Activated CD4-positive, alpha-beta T cell treated with anti-CD3 and anti-CD28 coated beads, Interleukin-2, Interleukin-6, amounts not matched to agents 100 ng/mL and 50 ng/mL, durations not matched to agents 16 hours and 8 hours (primary cell): Measurements from ENCODE around the gene CREB5.
"Not testable (repeated sequence)": the region's sequence is repeated elsewhere in the genome, so short reads cannot be mapped to it uniquely, and the experiment has no call there.

Source experiments
- DNase-seq: peaks from one replicate; pipeline ENCODE4 v3.0.0-alpha.2; 2020

CREB5 gene

GRCh38 chr7:28759475-28759971 is 347.2 kb downstream of the CREB5 start:
- no peak for DNase-seq

DNA sequence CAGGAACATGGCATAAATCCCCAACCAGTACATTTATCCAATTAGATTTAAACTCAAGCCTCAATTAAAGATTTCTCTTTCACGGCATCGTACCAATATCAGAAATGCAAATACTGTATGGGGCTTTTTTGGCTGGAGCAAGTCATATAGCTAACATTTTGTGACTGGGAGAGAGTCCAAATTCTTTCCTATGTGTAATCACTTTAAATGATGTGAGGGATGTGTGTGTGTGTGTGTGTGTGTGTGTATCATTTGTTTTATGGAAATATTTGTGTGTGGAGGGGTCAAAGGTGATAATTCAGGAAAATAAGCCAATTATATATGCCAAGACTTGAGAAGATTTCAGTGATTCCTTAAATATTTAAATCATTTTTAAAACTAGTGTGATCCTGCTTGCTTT is 349.2 kb downstream of the CREB5 start:
- DNase-seq, result no peak

DNA sequence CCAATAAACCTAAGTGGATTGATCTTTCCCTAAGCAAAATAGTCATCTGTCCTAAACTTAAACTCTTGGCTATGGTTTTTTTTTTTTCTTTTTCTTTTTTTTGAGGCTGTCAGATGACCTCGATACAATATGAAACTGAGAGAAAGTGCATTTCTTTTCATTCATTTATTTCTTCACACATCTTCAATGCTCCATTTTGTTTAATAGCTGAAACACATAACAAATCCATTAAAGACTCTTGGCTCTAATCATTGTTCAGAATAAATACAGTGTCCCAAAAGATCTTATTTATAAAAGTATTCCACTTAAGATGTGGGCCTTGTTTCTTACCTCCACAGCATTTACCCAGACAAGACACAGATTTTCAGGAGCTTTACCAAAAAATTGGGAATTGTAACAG is 350.3 kb downstream of the CREB5 start:
- DNase-seq, result no peak

DNA sequence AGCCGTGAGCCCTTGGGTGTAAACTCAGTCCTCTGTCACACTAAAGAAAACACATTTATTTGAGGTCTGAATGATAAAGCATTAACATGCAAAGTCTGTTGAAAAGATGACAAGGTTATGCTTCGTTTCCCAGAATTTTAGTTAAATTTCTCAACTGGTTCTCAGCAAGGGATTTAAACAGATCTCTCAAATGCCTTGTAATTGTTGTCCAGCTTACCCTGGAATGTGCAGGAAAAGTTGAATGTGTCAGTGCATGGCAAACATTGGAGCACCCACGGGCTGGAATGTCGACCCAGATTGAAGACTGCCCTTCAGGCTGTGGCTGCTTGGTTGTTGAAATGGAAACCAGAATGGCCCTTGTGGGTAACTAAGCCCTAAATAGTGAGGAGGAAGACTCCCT is 354.0 kb downstream of the CREB5 start:
- DNase-seq, result no peak

DNA sequence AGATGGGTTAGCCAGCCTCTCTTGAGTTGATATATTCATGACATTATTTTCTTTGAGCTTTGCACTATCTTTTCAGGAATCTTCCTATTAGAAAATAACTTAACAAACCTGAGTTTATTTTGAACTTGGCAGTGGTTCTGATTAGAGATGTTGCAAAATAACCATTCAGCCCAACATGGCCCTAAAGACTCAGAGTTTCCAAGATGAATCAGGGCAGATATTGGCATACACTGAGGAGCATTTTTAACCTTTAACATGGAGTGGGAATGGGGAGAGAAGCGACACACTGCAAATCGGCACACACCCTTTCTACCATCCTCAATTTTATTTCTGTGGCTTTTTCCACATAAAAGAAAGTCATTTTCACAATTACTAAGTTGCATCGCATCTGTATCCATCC is 355.0 kb downstream of the CREB5 start:
- DNase-seq, result no peak

- no peak for DNase-seq
Observed at GRCh38 chr7:28768577-28769147, 356.3 kb downstream of the CREB5 start.

DNA sequence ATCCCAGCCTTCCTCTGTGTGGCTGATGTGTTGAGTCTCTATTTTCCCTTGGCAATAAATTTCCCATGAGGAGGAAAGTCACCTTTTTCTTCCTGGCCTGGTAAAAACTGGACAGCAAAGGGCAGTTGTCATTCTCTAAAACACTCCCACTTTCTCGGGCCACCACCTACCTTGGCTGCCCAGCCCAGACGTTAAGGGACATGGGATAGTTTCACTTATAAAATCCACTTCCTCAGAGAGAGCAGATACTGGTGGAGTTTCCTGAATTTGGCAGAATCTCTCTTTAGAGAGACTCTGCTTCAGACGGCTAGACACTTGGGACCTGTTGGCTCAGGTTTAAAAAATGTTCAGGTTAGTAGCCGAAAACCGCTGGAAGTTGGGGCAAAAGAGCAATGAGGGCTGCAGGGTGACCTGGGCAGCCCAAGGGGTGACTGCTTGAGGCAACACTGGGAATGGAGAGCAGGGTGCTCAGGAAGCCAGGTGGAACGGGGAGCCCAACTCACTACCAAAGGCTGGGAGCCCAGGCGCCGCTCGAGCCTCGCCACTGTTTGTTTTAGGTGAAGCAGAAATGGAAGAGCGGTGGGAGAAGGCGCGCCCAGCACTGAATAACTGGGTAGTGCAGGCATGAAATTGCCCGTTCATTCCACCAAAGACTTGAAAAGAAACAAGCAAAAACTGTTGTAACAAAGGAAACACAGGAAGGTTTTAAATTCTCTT is 359.7 kb downstream of the CREB5 start:
- no peak for DNase-seq

DNA sequence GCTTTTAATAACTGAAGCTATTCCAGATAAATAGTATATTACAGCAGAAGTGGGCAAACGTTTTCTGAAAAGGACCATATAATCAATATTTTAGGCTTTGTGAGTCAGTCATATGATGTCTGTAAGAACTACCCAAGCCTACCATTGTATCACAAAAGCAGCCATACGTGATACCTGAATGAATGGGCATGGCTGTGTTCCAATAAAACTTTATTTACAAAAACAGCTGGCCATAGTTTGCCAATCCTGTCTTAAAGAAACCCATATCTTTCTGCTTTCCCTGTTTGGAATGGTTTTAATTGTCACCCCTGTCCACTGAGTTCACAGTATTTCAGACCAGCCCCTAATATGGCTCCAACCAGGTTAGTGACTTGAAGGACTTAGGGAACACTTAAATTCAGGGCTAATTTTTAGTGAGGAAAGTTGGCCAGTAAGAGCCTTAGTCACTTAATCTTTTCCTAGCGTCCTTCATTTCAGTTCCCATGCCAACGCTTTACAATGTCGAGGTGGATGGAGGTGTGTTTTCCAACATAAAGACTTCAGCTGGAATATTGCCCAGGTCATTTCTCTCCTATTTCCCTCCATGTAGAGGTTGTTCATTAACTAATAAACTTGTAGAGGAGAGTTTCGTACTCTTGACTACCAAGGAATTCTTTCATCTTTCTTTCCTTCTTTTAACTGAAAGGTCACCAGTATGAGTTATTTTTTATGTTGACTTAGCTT is 361.3 kb downstream of the CREB5 start:
- DNase-seq, result no peak

DNA sequence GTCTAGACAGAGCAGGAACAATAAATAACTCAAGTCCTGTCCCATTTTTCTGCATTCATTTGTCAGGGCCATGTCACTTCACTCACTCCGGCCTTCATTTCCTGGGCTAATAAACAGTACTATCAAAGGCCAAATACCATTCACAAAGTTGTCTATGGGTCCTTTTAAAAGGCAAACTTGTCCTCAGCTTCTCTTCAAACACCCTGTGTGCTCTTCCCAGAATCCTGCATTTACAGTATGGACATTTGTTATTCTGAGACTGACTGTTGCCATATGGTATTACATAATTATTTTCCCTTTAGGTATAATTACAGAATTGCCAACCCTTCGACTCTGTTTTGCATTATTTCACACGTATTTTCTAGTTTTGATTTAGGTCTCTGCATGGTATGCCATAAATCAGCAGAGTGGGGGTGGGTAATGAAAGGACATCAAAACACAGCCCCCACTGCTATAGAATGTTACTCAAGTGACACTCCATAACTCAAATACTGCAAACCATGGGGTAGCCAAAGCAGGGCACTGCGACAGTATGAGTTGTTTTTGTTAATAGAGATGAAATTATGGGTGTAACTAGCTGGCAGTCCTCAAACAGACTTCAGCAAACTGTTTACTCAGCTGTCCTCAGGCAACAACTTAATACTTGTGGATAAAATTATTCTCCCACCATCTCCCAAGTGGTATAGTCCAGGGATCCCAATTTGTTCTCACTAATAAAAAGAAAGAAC is 362.1 kb downstream of the CREB5 start:
- no peak for DNase-seq

DNA sequence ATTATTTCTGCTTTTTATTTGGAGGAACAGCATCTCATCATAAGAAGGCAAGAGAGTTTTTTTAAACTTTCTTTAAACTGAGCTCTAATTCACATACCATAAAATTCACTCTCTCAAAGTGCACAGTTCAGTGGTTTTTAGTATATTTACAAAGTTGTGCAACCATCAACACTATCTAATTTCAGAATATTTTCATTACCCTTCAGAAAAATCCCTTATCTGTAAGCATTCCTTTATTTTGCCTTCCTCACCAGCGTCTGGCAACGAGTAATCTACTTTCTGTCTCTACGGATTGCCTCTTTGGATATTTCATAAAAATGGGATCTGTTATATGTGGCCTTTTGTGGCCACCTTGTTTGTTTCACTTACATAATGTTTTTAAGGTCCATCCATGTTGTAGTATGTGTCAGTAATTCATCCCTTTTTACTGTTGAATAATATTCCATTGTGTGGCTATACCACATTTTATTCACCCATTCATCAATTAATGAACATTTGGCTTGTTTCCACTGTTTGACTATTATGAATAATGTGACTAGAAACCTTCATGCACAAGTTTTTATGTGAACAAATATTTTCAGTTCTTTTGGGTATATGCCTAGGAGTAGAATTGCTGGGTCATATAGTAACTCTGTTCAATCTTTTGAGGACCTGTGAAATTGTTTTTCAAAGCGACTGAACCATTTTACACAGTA is 364.3 kb downstream of the CREB5 start:
- DNase-seq, result no peak

DNA sequence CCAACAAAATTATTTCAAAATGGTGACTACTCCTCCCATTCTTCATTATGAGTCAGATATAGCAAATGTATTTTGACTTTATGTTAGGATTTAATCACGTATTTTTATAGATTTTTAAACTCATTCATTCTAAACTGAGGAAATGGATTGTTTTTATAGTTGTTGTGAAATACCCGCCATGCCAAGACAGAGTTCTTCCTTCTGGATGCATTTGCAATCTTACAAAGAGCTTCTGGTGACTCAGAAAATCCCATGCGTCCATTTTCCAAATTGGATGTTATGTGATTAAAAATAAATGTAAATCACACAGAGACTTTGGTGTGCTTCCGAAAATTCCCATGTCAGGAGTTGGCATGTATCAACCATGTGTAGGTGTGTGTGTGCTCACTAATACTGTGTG is 366.5 kb downstream of the CREB5 start:
- no peak for DNase-seq

GRCh38 chr7:28779954-28780353 is 367.6 kb downstream of the CREB5 start:
- no peak for DNase-seq

- DNase-seq, result no peak
Observed at GRCh38 chr7:28782362-28782761, 370.0 kb downstream of the CREB5 start.

- no peak for DNase-seq
Observed at GRCh38 chr7:28784171-28784902, 372.0 kb downstream of the CREB5 start.

DNA sequence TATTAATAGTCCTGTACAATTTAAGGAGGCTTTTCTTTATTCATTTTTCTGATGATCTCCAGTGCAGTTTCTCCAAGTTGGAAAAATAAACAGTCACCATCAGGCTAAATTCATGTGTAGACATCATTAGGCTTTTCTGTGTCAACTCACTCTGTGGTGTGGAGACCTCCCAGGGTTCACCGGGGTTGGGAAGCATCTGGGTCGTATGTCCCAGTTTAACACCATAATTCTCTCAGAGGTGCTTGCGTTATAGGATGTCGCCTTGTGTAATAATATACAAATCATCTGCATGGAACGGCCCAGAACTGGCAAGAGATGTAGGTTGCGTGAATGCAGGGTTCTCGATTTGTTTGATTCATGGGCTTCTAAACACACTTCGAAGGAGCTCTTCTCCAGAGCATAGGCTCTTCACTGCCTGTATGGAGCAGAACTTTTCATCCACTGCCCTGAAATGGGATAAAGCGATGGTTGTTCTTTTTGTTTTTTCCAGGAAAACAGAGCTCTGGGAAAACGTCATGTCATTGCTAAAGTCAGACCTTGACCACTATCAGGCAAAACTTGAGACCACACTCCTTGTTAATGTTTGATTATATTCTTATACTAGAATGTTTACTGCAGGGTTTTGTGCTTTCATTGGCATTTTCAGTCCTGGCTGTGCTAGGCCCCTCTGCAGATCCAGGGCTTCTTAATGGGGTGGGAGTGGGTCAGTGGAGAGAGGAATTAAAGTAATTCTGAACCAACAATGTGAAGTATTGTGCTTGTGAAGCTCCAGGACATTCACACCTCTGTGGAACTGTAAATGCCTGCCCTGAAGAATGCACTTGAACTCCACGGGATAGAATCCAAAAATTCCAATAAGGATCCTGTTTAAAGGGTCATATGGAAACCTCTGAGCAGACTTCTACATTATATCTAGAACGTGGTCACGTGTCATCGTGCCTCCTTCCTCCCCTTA is 373.0 kb downstream of the CREB5 start:
- no peak for DNase-seq

DNA sequence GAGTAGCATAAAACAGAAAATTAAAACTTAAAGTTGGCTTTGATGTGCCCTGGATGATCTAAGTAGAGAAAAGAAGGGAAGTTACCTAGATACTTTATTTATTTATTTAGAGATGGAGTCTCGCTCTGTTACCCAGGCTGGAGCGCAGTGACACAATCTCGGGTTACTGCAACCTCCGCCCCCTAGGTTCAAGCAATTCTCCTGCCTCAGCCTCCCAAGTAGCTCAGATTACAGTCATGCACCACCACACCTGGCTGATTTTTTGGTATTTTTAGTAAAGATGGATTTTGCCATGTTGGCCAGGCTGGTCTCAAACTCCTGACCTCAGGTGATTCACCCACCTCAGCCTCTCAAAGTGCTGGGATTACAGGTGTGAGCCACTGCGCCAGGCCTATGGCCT is 373.8 kb downstream of the CREB5 start:
- DNase-seq, result not testable (repeated sequence)

DNA sequence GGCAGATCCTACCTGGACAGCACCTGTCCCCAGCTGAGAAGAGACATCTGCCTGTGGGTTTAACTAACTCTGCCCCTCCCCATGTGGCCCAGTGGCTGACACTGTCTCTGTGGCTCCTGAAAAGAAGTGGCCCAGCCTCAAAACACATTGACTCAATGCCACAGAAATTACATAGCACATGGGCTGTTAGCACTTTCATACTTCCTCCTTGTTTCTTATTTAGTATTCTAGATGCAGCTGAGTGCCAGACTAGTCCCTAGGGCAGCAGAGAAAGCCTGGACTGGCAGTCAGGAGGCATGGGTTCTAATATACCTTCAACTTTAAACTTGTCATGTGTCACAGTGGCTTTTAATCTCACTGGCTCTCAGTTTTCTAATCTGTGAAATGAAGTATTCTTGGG is 374.8 kb downstream of the CREB5 start:
- no peak for DNase-seq

GRCh38 chr7:28790467-28790866 is 378.1 kb downstream of the CREB5 start:
- DNase-seq, result no peak

DNA sequence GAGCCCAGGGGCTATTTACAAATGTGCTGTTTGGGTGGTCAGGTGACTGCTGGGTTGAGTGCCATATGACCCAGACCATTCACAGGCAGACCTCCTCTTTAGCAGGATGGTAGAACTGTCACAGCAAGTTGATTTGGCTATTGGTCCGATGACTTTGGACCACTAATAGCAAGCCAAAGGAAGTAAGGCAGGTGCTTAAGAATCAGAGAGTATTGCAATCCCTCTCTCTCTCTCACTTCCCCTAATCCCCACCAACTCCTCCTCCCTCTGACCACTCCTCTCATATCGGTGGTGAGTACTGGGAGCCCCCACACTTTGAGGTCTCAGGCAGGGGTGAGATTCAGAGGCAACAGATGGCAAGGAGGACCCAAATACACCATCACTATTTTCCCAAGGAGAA is 380.5 kb downstream of the CREB5 start:
- DNase-seq, result no peak

DNA sequence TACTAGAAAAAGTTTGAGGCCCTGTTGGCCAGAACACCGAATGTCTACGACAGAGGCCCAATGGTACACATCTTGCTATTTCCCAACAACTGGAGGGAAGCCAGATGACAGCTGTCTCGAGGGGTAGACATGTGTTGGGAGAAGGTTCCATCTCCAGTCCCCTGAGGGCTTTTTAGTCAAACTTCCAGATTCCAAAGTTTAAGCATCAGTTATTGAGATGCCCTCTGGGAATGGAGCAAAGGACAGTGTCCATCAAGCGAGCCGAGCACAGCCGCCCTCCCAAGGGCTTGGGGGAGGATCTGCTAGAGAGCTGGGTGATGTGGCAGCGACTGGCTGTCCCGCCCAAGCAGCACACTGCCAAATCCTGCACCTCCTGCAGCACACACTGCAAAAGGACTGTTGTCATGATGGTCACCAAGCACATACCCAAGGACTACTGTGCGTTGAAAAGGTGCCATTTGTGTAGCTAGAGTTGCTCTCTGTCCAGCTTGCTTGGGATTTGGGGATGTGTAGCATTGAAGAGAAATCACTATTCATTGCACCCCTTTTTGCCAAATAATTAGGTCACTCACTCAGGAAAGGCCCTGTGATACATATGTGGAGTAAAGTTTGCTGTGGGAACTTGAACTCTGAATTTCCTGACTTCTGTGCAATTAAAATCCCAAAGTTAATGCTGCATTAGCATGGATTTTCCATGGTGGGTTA is 381.2 kb downstream of the CREB5 start:
- no peak for DNase-seq
